ENCODE results near the gene PPP2R3B. TPM values are rescaled to one million over a fixed set of nuclear protein-coding genes. Genes with fewer than 3 reads are reported as not detected.

PPP2R3B gene
- polyA plus RNA-seq, 1 donor from 2014 or later = 41.7 TPM

GRCh38 chrX:405149-405548 is 18.4 kb upstream of the PPP2R3B start:
- no peaks in the 10 kb centered on the region for H4K20me1 ChIP-seq (ENCODE audit: insufficient read depth)
- no peak overlapping the region for H3K27ac ChIP-seq (ENCODE audit: low read length)
- no peaks in the 10 kb centered on the region for H3K27me3 ChIP-seq (ENCODE audit: insufficient read depth, low read depth, low read length)
- H3K4me2 ChIP-seq (ENCODE audit: low read length) = no peak overlapping the region
- no peaks in the 10 kb centered on the region for H3K36me3 ChIP-seq (ENCODE audit: insufficient read depth, low read length)
- no peak overlapping the region for H3K4me3 ChIP-seq (ENCODE audit: low read length)
- no peaks in the 10 kb centered on the region for H3K9me3 ChIP-seq (ENCODE audit: low read length)
- TF ChIP-seq EZH2 (IDR thresholded peaks at IDR 0.05; ENCODE audit: borderline replicate concordance, insufficient read depth, low read length, poor library complexity, severe bottlenecking) = no peak
- TF ChIP-seq REST (IDR thresholded peaks at IDR 0.05; ENCODE audit: borderline replicate concordance) = no peak
- no peak for TF ChIP-seq RAD21 (conservative IDR thresholded peaks at IDR 0.05)
- TF ChIP-seq MXI1 (conservative IDR thresholded peaks at IDR 0.05; ENCODE audit: poor library complexity, severe bottlenecking) = no peak
- no peak for TF ChIP-seq SMC3 (conservative IDR thresholded peaks at IDR 0.05; ENCODE audit: poor library complexity)
- no peak for TF ChIP-seq POLR2AphosphoS5 (IDR thresholded peaks at IDR 0.05)
- no peak for TF ChIP-seq TAF1 (IDR thresholded peaks at IDR 0.05; ENCODE audit: low read depth)
- no peak for TF ChIP-seq EP300 (conservative IDR thresholded peaks at IDR 0.05; ENCODE audit: poor library complexity, severe bottlenecking)
- no peak for TF ChIP-seq CTCF (IDR thresholded peaks at IDR 0.05; ENCODE audit: poor library complexity, severe bottlenecking)
- H3F3A ChIP-seq (ENCODE audit: insufficient read depth, low read length, poor library complexity, severe bottlenecking) = no peaks in the 10 kb centered on the region
- H3K9ac ChIP-seq (ENCODE audit: low read length) = no peak overlapping the region
- H3K79me2 ChIP-seq (replicated peaks; ENCODE audit: insufficient read depth, low read length) = no peaks in the 10 kb centered on the region
- H2AFZ ChIP-seq (ENCODE audit: low read depth, low read length) = no peak overlapping the region
- H3K9me2 ChIP-seq (ENCODE audit: insufficient read depth, low read length) = no peaks in the 10 kb centered on the region

- H3K27ac ChIP-seq (ENCODE audit: low read length) = no peak overlapping the region
- no peaks in the 10 kb centered on the region for H4K20me1 ChIP-seq (ENCODE audit: insufficient read depth)
Measured at GRCh38 chrX:404656-405055, 17.9 kb upstream of the PPP2R3B start.

More at GRCh38 chrX:404656-405055, 17.9 kb upstream of the PPP2R3B start:
- Histone ChIP-seq H3K79me2 (replicated peaks; ENCODE audit: insufficient read depth, low read length) (no peaks in the 10 kb centered on the region), H3K9me2 (ENCODE audit: insufficient read depth, low read length) (no peaks in the 10 kb centered on the region), H3K4me3 (ENCODE audit: low read length) (no peak overlapping the region), H3K27me3 (ENCODE audit: insufficient read depth, low read depth, low read length) (no peaks in the 10 kb centered on the region), H3F3A (ENCODE audit: insufficient read depth, low read length, poor library complexity, severe bottlenecking) (no peaks in the 10 kb centered on the region), H3K36me3 (ENCODE audit: insufficient read depth, low read length) (no peaks in the 10 kb centered on the region), H3K9me3 (ENCODE audit: low read length) (no peaks in the 10 kb centered on the region), H3K9ac (ENCODE audit: low read length) (no peak overlapping the region), H3K4me2 (ENCODE audit: low read length) (no peak overlapping the region), H2AFZ (ENCODE audit: low read depth, low read length) (no peak overlapping the region)
- TF ChIP-seq SMC3 (conservative IDR thresholded peaks at IDR 0.05; ENCODE audit: poor library complexity) = no peak
- TF ChIP-seq POLR2AphosphoS5 (IDR thresholded peaks at IDR 0.05) = no peak
- TF ChIP-seq CTCF (IDR thresholded peaks at IDR 0.05; ENCODE audit: poor library complexity, severe bottlenecking) = no peak
- no peak for TF ChIP-seq EZH2 (IDR thresholded peaks at IDR 0.05; ENCODE audit: borderline replicate concordance, insufficient read depth, low read length, poor library complexity, severe bottlenecking)
- TF ChIP-seq MXI1 (conservative IDR thresholded peaks at IDR 0.05; ENCODE audit: poor library complexity, severe bottlenecking) = no peak
- TF ChIP-seq RAD21 (conservative IDR thresholded peaks at IDR 0.05) = no peak
- TF ChIP-seq TAF1 (IDR thresholded peaks at IDR 0.05; ENCODE audit: low read depth) = no peak
- TF ChIP-seq REST (IDR thresholded peaks at IDR 0.05; ENCODE audit: borderline replicate concordance) = no peak

Measured in neural cell (in vitro differentiated cells).